ENCODE data around the gene AMER2. TPM values are rescaled to one million over a fixed set of nuclear protein-coding genes. Genes with fewer than 3 reads are reported as not detected.

The AMER2 gene
- total RNA-seq, 1 donor from 2014 or later, result 0.60 TPM

- peaks cover 14% of the 10 kb centered on the region for H3K4me1 Mint-ChIP-seq
- TF ChIP-seq, protein P1, sequence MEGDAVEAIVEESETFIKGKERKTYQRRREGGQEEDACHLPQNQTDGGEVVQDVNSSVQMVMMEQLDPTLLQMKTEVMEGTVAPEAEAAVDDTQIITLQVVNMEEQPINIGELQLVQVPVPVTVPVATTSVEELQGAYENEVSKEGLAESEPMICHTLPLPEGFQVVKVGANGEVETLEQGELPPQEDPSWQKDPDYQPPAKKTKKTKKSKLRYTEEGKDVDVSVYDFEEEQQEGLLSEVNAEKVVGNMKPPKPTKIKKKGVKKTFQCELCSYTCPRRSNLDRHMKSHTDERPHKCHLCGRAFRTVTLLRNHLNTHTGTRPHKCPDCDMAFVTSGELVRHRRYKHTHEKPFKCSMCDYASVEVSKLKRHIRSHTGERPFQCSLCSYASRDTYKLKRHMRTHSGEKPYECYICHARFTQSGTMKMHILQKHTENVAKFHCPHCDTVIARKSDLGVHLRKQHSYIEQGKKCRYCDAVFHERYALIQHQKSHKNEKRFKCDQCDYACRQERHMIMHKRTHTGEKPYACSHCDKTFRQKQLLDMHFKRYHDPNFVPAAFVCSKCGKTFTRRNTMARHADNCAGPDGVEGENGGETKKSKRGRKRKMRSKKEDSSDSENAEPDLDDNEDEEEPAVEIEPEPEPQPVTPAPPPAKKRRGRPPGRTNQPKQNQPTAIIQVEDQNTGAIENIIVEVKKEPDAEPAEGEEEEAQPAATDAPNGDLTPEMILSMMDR (IDR thresholded peaks at IDR 0.05; ENCODE audit: unreplicated experiment), result no peak
- H3K9me3 Mint-ChIP-seq, result no peaks in the 10 kb centered on the region
- H3K27ac Mint-ChIP-seq, result no peak overlapping the region
- DNase-seq (ENCODE audit: low spot score in 2 of 2, unreplicated experiment in 2 of 2), result peak in 1 of 2 experiments; percentile 56
- H3K27me3 Mint-ChIP-seq (ENCODE audit: low read depth), result peaks cover 64% of the 10 kb centered on the region
- peak overlapping the region; percentile 82 for H3K4me3 Mint-ChIP-seq
- no peaks in the 10 kb centered on the region for H3K36me3 Mint-ChIP-seq
These were observed 1.5 kb downstream of the AMER2 start for GRCh38 chr13:25170554-25171111.

DNA sequence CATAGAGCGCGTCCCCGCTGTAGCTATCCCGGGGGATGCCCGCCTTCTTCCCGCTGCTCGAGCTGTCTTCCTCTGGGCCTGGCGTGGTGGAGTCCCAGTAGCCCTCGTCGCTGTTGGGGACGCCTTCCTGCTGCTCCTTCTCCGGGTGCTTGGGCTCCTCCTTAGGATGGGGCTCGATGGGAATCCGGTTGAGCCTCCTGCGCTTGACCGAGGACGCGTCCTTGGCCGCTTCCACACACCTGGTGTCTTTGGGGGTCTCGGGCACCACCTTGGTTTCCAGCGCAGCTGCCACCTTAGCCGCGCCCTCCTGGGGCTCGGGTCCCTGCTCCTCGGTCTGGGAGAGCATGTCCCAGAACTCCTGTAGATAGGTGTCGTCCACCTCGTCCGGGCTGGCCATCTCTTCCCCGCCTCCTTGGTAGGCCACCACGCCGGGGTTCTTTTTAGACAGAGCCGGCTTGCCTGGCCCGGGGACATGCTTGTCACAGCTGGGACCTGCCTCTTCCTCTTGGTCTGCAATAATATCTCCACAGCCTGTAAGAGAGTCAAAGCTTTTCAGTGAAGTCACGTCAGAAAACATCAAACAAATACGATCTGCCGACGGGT, 2.0 kb downstream of the AMER2 start:
- H3K27me3 Mint-ChIP-seq (ENCODE audit: low read depth), result peaks cover 58% of the 10 kb centered on the region
- no peaks in the 10 kb centered on the region for H3K9me3 Mint-ChIP-seq
- H3K36me3 Mint-ChIP-seq, result no peaks in the 10 kb centered on the region
- H3K4me3 Mint-ChIP-seq, result peak overlapping the region; percentile 58
- no peak overlapping the region for H3K27ac Mint-ChIP-seq
- TF ChIP-seq, protein P1 (IDR thresholded peaks at IDR 0.05; ENCODE audit: unreplicated experiment), result no peak
- DNase-seq (ENCODE audit: low spot score in 2 of 2, unreplicated experiment in 2 of 2), result no peak
- H3K4me1 Mint-ChIP-seq, result peaks cover 14% of the 10 kb centered on the region

DNA sequence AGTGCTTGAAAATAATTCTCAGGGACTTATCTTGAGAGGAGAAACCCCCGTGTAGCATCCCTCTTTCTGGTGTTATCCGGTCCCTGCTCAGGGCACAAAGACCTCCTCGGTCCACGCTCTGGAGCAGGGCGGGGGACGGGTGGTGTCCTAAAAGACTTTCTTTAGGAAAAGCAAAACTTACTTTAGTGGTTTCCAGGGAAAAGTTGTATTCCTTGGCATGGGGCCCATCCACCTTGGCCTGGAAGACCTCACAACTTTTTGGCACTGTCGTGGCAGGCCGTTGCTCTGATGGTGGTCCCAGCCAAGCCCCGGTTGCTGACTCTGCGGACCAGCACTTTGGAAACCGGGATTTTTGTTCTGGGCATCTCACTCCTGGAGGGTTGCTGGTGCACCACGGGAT, 2.7 kb downstream of the AMER2 start:
- DNase-seq (ENCODE audit: low spot score in 2 of 2, unreplicated experiment in 2 of 2), result no peak
- TF ChIP-seq, protein P1 (IDR thresholded peaks at IDR 0.05; ENCODE audit: unreplicated experiment), result no peak
- Mint-ChIP-seq H3K27me3 (ENCODE audit: low read depth) (peaks cover 53% of the 10 kb centered on the region), H3K36me3 (no peaks in the 10 kb centered on the region), H3K27ac (no peak overlapping the region), H3K4me3 (peak overlapping the region; percentile 55), H3K9me3 (no peaks in the 10 kb centered on the region), H3K4me1 (peaks cover 14% of the 10 kb centered on the region)

DNA sequence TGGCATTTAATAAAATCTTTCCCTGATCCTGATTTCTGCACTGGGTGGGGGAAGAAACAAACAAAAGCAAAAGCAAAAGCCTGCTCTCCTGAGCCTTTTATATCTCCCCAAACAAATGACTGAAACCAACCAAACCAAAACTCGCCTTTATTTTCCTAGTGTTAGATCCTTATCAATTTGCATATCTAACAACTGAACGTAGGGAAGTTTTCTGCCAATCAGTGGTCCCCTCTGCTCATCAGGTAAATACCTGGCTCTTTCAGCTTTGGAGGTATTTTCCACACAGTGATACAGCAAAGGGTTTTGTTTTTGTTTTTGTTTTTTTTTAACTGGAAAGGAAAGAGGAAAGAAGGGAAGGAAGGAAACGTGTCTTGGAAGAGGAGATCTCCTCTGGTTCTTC, 3.3 kb downstream of the AMER2 start:
- no peak for DNase-seq (ENCODE audit: low spot score in 2 of 2, unreplicated experiment in 2 of 2)
- TF ChIP-seq, protein P1 (IDR thresholded peaks at IDR 0.05; ENCODE audit: unreplicated experiment), result no peak
- no peaks in the 10 kb centered on the region for H3K36me3 Mint-ChIP-seq
- peaks cover 14% of the 10 kb centered on the region for H3K4me1 Mint-ChIP-seq
- H3K27ac Mint-ChIP-seq, result no peak overlapping the region
- peaks cover 49% of the 10 kb centered on the region for H3K27me3 Mint-ChIP-seq (ENCODE audit: low read depth)
- peak overlapping the region; percentile 24 for H3K4me3 Mint-ChIP-seq
- H3K9me3 Mint-ChIP-seq, result no peaks in the 10 kb centered on the region

- TF ChIP-seq, protein P1 (IDR thresholded peaks at IDR 0.05; ENCODE audit: unreplicated experiment), result no peak
- DNase-seq (ENCODE audit: low spot score in 2 of 2, unreplicated experiment in 2 of 2), result no peak
- Mint-ChIP-seq H3K27me3 (ENCODE audit: low read depth) (peaks cover 38% of the 10 kb centered on the region), H3K27ac (no peak overlapping the region), H3K4me3 (no peak overlapping the region), H3K4me1 (peaks cover 14% of the 10 kb centered on the region), H3K36me3 (no peaks in the 10 kb centered on the region), H3K9me3 (no peaks in the 10 kb centered on the region)
These were observed 4.5 kb downstream of the AMER2 start for GRCh38 chr13:25167382-25168174.
